ENCODE data around the gene FECH. TPM values are rescaled to one million over a fixed set of nuclear protein-coding genes. Genes with fewer than 3 reads are reported as not detected.

Gene FECH
- total and polyA plus RNA-seq, 2 of the 4 experiments (the other 2 are of a cell fraction), result 32.3 to 52.2 TPM

- peak; percentile 56; the same call in 1 of the 2 replicates for TF ChIP-seq MAZ (IDR thresholded peaks at IDR 0.05; ENCODE audit: borderline replicate concordance, low read depth, low read length)
- TF ChIP-seq SMC3 (IDR thresholded peaks at IDR 0.05; ENCODE audit: low read depth, low read length), result peak; percentile 36
Observed at GRCh38 chr18:57630002-57630753, 43.7 kb upstream of the FECH start (continued).

- ATAC-seq (ENCODE audit: low read depth) (no peak), DNase-seq (no peak)
- peak overlapping the region; percentile 85 for H2AK9ac ChIP-seq (replicated peaks; ENCODE audit: low read depth, low read length, poor library complexity)
- 0 out of 2 replicates have a peak overlapping the region, but pooled peaks have one; percentile 59 for H3K56ac ChIP-seq (ENCODE audit: extremely low read depth, insufficient read depth, low read length)
- peak overlapping the region; percentile 99 for H2AFZ ChIP-seq (replicated peaks; ENCODE audit: low read length, poor library complexity)
- H4K5ac ChIP-seq (ENCODE audit: low read depth, low read length), result peak overlapping the region; percentile 98
- POLR2A ChIA-PET (ENCODE audit: unreplicated experiment), result no interaction called here
- H3K9me1 ChIP-seq (ENCODE audit: insufficient read depth, low read length), result peaks cover 10% of the 10 kb centered on the region; the same call in 1 of the 2 replicates
- 0 out of 2 replicates have a peak overlapping the region, but pooled peaks have one; percentile 83 for H3K23ac ChIP-seq (ENCODE audit: low read depth, low read length)
- intact Hi-C loops (cut with micrococcal nuclease), result no loop called here
- dilution Hi-C loops (cut with HindIII; ENCODE audit: low sequenced_read_pairs, unreplicated experiment), result no loop called here
- CTCF ChIA-PET, result interaction anchor here (0.9 kb wide), 1 partner anchor 159 kb away, joined by 3 read pairs; no protein-coding TSS in a partner anchor
- no peak overlapping the region for H3K9ac ChIP-seq (ENCODE audit: low read depth, low read length)
- in situ Hi-C loops (cut with MboI; ENCODE audit: low sequenced_read_pairs), result loop anchor here (25.0 kb wide), 2 partner anchors 483 to 858 kb away; no protein-coding TSS in a partner anchor
- H2AK5ac ChIP-seq (ENCODE audit: low read depth, low read length), result peak overlapping the region; percentile 94
- H3K36me3 ChIP-seq (ENCODE audit: control insufficient read depth, insufficient read depth, low read length), result no peaks in the 10 kb centered on the region
- no peak overlapping the region for H3K27ac ChIP-seq (ENCODE audit: insufficient read depth, low read length)
- peak overlapping the region; percentile 81 for H2BK5ac ChIP-seq (ENCODE audit: low read depth, low read length, poor library complexity, severe bottlenecking)
- H3K27me3 ChIP-seq (ENCODE audit: control insufficient read depth, insufficient read depth, low read length), result no peaks in the 10 kb centered on the region
- H3K4me3 ChIP-seq (ENCODE audit: insufficient read depth, low read depth, low read length), result no peak overlapping the region
- H2BK15ac ChIP-seq (ENCODE audit: low read depth, low read length), result peak overlapping the region; percentile 20; the same call in 1 of the 3 replicates
- H3K4me1 ChIP-seq (ENCODE audit: control insufficient read depth, insufficient read depth, low read length), result peaks cover 3% of the 10 kb centered on the region
- peak overlapping the region; percentile 84; the same call in 1 of the 2 replicates for H2BK120ac ChIP-seq (ENCODE audit: low read depth, low read length)
- peak overlapping the region; percentile 2; the same call in 1 of the 2 replicates for H3K14ac ChIP-seq (replicated peaks; ENCODE audit: low read depth, low read length)
- no peak overlapping the region for H3K4me2 ChIP-seq (ENCODE audit: low read depth, low read length)
- H3K18ac ChIP-seq (ENCODE audit: low read depth, low read length), result 0 out of 2 replicates have a peak overlapping the region, but pooled peaks have one; percentile 3
- peaks cover 8 to 22% of the 10 kb centered on the region in 2 experiments; a peak in 3 of 4 replicates for H3K79me1 ChIP-seq (ENCODE audit: low read depth in 1 of 2, low read length in 2 of 2)
- peak overlapping the region; percentile 4; the same call in 1 of the 2 replicates for H2BK20ac ChIP-seq (ENCODE audit: low read depth, low read length)
- H4K8ac ChIP-seq (ENCODE audit: low read depth in 2 of 2, low read length in 2 of 2), result peak overlapping the region; percentile 96 to 98
- BruUV-seq (replicated peaks), result no TSS peak
- no peaks in the 10 kb centered on the region for H3K9me3 ChIP-seq (ENCODE audit: control insufficient read depth, insufficient read depth, low read length)
- H4K91ac ChIP-seq (ENCODE audit: insufficient read depth, low read depth, low read length), result peak overlapping the region; percentile 56; the same call in 1 of the 2 replicates
- no peaks in the 10 kb centered on the region for H4K20me1 ChIP-seq (ENCODE audit: insufficient read depth, low read length)
- peak overlapping the region; percentile 94; the same call in 1 of the 2 replicates for H3K4ac ChIP-seq (ENCODE audit: low read depth, low read length)
- WGBS, 2 experiments (ENCODE audit: extremely low coverage in 2 of 2, insufficient read length in 1 of 2), result 100% methylated on average over 3 of the region's 9 CpGs; no CpG with 5 or more reads in 1 of the 2 experiments
- TF ChIP-seq MAZ (IDR thresholded peaks at IDR 0.05; ENCODE audit: borderline replicate concordance, low read depth, low read length) (no peak), RFX5 (IDR thresholded peaks at IDR 0.05; ENCODE audit: low read depth, low read length) (no peak), NFE2L2 (IDR thresholded peaks at IDR 0.05; ENCODE audit: low read depth, low read length) (no peak), CEBPB (IDR thresholded peaks at IDR 0.05; ENCODE audit: low read depth, low read length) (no peak), POLR2A (IDR thresholded peaks at IDR 0.05; ENCODE audit: low read depth, low read length) (no peak), RCOR1 (IDR thresholded peaks at IDR 0.05; ENCODE audit: insufficient replicate concordance, low read length) (no peak), SMC3 (IDR thresholded peaks at IDR 0.05; ENCODE audit: low read depth, low read length) (no peak), MAFK (IDR thresholded peaks at IDR 0.05; ENCODE audit: low read depth, low read length) (no peak), USF2 (IDR thresholded peaks at IDR 0.05; ENCODE audit: low read depth, low read length) (no peak), RAD21 (IDR thresholded peaks at IDR 0.05; ENCODE audit: low read length) (no peak), FOS (IDR thresholded peaks at IDR 0.05; ENCODE audit: low read depth, low read length) (no peak), CTCF (conservative IDR thresholded peaks at IDR 0.05; ENCODE audit: low read depth, low read length) (no peak)
Observed at GRCh38 chr18:57629422-57629821, 42.9 kb upstream of the FECH start.
